Activated CD8-positive, alpha-beta memory T cell treated with anti-CD3 and anti-CD28 coated beads for 48 hours (primary cell): ENCODE data around the gene RTN4IP1.

Experiments used
- DNase-seq, 3 experiments: peaks; one replicate each; pipeline ENCODE4 v3.0.0-alpha.2; 2020; ENCODE audit warnings: low read depth in 2 of 3, low spot score in 2 of 3

Gene RTN4IP1

GRCh38 chr6:106522562-106523250 is 106.6 kb downstream of the RTN4IP1 start:
- no peak for DNase-seq
